Cardiac muscle cell (in vitro differentiated cells and primary cell): Measurements from ENCODE around the gene RPL3. TPM values are rescaled to one million over a fixed set of nuclear protein-coding genes. Genes with fewer than 3 reads are reported as not detected.

ENCODE experiments used
- DNase-seq, 2 donors: peaks; one replicate each; pipeline versions ENCODE4 v3.0.0 to v3.0.0-alpha.2; 2010 to 2017; ENCODE audit warnings: low read depth in 1 of 2, low spot score in 1 of 2
- H3K27ac ChIP-seq: fragments of 200-600 bp; sonication (generic); 2 replicates; pipeline ENCODE4 v1.5.1; 2016
- H3K27me3 ChIP-seq: fragments of 200-600 bp; sonication (generic); 2 replicates; pipeline ENCODE4 v1.6.0; 2016; ENCODE audit warnings: control low read depth
- H3K36me3 ChIP-seq: fragments of 200-600 bp; sonication (generic); 2 replicates; pipeline ENCODE4 v1.5.1; 2016; ENCODE audit warnings: control low read depth
- H3K4me1 ChIP-seq: fragments of 200-600 bp; sonication (generic); 2 replicates; pipeline ENCODE4 v1.8.1; 2017; ENCODE audit warnings: low read depth, mild to moderate bottlenecking, mixed run types
- H3K4me3 ChIP-seq: fragments of 200-600 bp; sonication (generic); 2 replicates; pipeline ENCODE4 v1.5.1; 2016; ENCODE audit warnings: mild to moderate bottlenecking
- H3K9me3 ChIP-seq: fragments of 200-600 bp; sonication (generic); 2 replicates; pipeline ENCODE4 v1.5.1; 2017; ENCODE audit warnings: low read depth, mild to moderate bottlenecking, control low read depth
- polyA plus RNA-seq: library from polyadenylated mRNA; unstranded; fragments of >200 nt; fragmentation: Nextera tagmentation; extraction: Ambion mirVana; gene quantifications from 2 replicates; pipeline ENCODE4 v1.2.1, GENCODE V29; 2016
- total RNA-seq: library from RNA; depleted of rRNA; stranded (reverse); fragments of >200 nt; gene quantifications from 2 replicates; pipeline ENCODE4 v1.2.3, GENCODE V29; 2016
- TF ChIP-seq, protein P1 (sequence below): IDR thresholded peaks from 2 replicates; pipeline ENCODE4 v1.5.1; 2012; ENCODE audit warnings: low read depth, mild to moderate bottlenecking, low read length

Gene RPL3
- total and polyA plus RNA-seq, 2 experiments from 2014 or later: 1,107 to 2,304 TPM

DNA sequence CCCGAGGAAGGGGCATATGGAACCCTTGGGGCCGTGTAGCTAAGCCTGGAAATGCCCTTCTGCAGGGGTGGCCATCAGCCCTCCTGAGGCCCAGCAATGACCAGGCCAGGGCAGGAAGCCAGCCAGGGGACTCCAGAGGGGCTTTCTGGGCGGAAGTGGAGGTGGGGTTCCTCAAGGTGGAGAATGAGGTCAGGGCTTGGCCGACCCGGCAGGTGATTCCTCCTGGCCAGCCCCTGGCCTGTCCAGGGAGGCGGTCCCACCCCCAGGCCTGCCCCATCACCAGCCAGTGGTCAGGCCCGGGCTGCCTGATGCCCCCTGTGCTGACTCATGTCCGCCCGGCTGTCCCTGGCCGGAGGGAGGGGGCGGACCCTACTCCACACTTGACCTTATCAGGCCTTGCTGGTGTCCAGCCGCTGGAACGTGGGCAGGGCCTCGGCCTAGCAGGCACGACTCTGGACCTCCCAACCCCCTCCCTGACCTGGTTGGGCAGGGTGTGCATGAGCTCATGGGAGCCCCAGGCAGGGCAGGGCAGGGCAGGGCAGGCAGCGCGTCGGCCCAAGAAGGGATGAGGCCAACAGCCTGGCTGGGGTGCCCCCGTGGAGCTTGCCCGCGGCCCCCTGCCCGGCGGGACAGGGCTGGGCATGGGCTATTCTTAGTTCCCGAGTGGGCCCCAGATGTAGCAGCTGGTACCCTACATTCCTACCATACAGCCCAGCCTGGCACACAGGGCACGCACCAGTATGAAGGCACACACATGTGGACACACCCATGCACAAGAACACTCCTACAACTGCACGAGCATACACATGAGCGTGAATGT, 35.9 kb downstream of the RPL3 start:
- no peak overlapping the region for H3K4me3 ChIP-seq
- peak; percentile 69 to 91 for DNase-seq
- H3K4me1 ChIP-seq: peaks cover 17% of the 10 kb centered on the region
- peak overlapping the region; percentile 88 for H3K27ac ChIP-seq
- H3K9me3 ChIP-seq: no peaks in the 10 kb centered on the region
- H3K27me3 ChIP-seq: no peaks in the 10 kb centered on the region
- TF ChIP-seq, protein P1, sequence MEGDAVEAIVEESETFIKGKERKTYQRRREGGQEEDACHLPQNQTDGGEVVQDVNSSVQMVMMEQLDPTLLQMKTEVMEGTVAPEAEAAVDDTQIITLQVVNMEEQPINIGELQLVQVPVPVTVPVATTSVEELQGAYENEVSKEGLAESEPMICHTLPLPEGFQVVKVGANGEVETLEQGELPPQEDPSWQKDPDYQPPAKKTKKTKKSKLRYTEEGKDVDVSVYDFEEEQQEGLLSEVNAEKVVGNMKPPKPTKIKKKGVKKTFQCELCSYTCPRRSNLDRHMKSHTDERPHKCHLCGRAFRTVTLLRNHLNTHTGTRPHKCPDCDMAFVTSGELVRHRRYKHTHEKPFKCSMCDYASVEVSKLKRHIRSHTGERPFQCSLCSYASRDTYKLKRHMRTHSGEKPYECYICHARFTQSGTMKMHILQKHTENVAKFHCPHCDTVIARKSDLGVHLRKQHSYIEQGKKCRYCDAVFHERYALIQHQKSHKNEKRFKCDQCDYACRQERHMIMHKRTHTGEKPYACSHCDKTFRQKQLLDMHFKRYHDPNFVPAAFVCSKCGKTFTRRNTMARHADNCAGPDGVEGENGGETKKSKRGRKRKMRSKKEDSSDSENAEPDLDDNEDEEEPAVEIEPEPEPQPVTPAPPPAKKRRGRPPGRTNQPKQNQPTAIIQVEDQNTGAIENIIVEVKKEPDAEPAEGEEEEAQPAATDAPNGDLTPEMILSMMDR: no peak
- H3K36me3 ChIP-seq: no peaks in the 10 kb centered on the region

DNA sequence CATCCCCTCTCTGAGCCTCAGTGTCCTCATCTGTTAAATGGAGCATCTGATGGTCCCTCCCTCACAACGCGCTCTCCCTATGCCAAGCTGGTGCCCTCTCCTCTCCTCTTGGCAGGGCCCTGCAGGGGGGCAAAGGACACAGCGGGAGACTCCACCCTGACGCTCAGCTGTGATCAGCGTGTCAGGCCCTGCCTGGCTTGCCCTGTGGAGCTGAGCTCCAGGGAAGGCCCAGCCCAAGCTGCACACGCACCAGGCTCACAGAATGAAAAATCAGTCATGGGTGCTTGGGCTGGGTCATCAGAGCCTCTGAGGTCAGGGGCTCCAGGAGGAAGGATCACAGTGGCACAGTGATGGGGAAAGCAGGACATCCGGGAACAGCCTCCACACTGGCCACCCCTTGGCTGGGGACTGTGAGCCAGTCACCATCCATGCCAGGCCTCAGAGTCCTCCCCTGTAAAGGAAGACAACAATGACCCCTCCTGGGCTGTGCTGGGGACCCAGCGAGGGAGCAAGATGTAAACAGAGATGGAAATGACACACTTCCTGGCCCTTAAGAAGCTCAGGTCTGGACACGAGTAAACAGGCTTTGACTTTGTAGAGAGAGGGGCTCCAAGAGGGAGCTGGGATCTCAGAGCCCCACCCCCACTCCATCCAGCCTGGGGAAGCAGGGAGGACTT, 36.6 kb downstream of the RPL3 start:
- Histone ChIP-seq H3K4me1 (peaks cover 17% of the 10 kb centered on the region), H3K9me3 (no peaks in the 10 kb centered on the region), H3K36me3 (no peaks in the 10 kb centered on the region), H3K27me3 (no peaks in the 10 kb centered on the region), H3K27ac (peak overlapping the region; percentile 88), H3K4me3 (no peak overlapping the region)
- TF ChIP-seq, protein P1: no peak
- DNase-seq: no peak

DNA sequence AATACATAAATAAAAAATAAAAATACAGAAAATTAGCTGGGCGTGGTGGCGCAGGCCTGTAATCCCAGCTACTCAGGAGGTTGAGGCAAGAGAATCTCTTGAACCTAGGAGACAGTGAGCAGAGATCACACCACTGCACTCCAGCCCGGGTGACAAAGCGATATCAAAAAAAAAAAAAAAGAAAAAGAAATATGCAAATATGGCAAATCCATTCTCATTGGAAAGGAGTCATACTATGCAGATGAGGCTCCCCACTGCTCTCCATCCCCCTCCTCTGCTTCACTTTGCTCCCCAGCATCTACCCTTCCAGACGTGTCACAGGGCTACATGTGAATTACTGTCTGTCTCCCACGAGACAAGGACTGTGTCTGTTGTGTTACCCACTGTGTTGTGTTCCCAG, 38.3 kb downstream of the RPL3 start:
- TF ChIP-seq, protein P1: no peak
- Histone ChIP-seq H3K27me3 (no peaks in the 10 kb centered on the region), H3K4me1 (peaks cover 17% of the 10 kb centered on the region), H3K4me3 (no peak overlapping the region), H3K27ac (no peak overlapping the region), H3K9me3 (no peaks in the 10 kb centered on the region), H3K36me3 (no peaks in the 10 kb centered on the region)
- no peak for DNase-seq

DNA sequence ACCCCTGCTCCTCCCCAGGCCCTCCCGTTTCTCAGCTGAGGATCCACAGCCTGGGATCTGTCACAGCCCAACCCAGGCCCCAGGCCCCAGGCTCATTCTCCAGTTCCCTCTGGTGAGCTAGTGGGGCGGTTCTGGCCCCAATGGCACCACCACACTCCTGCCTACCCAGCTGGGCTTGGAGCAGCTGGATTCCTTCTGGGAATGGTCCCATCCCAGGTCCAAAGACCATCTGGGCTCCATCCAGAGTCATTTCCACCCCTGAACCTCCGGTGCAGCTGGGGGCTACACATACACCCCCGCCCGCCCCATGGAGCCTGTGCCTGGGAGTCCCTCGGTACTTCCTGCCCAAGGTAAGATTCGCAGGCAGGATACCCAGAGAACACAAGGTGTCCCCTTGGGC, 39.2 kb downstream of the RPL3 start:
- no peak for DNase-seq
- H3K27ac ChIP-seq: no peak overlapping the region
- H3K4me1 ChIP-seq: peaks cover 17% of the 10 kb centered on the region
- H3K36me3 ChIP-seq: no peaks in the 10 kb centered on the region
- no peak overlapping the region for H3K4me3 ChIP-seq
- TF ChIP-seq, protein P1: no peak
- no peaks in the 10 kb centered on the region for H3K27me3 ChIP-seq
- no peaks in the 10 kb centered on the region for H3K9me3 ChIP-seq

DNA sequence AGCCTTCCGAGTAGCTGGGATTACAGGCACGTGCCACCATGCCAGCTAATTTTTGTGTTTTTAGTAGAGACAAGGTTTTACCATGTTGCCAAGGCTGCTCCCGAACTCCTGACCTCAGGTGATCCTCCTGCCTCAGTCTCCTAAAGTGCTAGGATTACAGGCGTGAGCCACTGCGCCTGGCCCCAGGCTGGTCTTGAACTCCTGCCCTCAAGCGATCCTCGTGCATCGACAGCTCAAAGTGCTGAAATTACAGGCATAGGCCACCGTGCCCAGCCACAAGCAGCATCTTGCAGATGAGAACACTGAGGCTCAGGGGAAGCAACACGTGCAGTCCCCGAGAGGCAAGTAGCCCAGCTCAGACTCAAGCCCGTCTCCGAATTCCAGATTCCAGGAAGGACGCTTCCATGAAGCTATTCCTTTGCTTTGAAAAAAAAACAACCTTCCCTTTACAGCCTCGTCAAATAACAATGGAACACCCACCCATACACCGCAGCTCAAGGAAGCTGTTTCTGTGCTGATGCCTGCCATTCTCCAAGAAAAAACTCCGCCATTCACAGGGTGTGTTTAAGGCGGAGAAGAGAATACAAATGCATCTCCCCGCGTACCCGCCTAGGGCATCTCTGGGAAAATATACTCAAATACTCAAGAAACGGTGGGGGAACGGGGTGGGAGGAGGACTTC, 40.1 kb downstream of the RPL3 start:
- TF ChIP-seq, protein P1: no peak
- Histone ChIP-seq H3K9me3 (no peaks in the 10 kb centered on the region), H3K27ac (no peak overlapping the region), H3K4me1 (peaks cover 17% of the 10 kb centered on the region), H3K4me3 (no peak overlapping the region), H3K27me3 (no peaks in the 10 kb centered on the region), H3K36me3 (no peaks in the 10 kb centered on the region)
- no peak for DNase-seq
